GM21526 (cell line): ENCODE data around the gene ZBTB20.
A peak's percentile ranks its signal among the peaks of the same experiment; 100 is the strongest.
"Not testable (repeated sequence)": the region's sequence is repeated elsewhere in the genome, so short reads cannot be mapped to it uniquely, and the experiment has no call there.

Experiments used
- ATAC-seq: cut with Tn5 transposase; IDR thresholded peaks from one replicate; pipeline ENCODE4 v1.9.1; 2021; ENCODE audit warnings: moderate library complexity; ENCODE audit not compliant: unreplicated experiment, low FRiP score

Gene ZBTB20

GRCh38 chr3:114848643-114849350 is 298.3 kb downstream of the ZBTB20 start:
- ATAC-seq: no peak

DNA sequence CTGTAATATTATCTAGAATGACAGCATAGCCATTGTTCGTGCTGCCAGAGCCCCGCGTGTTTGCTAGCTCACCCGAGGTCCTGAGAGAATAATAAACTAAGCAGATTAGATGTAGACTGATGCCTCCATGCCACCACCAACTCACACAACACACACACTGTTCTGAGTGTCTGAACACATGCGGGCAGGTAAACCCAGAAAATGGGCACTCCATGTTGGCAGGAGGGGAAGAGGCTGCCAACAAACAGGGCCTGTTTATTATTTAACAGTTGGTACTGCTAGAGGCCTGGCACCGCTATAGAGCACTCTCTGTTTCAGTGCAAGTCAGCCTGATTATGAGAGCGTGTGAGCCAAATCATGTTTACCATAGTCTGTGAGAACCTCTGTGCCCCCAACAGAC is 299.0 kb downstream of the ZBTB20 start:
- ATAC-seq: no peak

DNA sequence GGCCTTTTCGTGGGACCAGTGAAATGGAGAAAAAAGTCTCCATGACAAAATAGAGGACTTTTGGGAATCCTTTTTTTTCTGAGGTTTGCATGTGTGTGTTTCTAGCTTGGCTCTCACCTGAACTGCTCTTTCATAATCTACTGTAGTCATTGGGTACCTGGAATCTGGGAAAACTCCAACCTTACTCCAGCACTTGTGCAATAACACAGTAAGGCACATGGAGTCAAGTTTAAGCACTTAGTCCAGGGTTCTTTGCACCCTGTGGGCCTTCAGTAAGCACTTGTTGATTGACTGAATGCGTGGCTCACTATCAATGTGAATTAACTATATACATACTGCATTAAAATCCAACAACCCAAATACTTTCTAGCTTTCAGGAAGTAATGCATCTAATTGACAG is 299.5 kb downstream of the ZBTB20 start:
- ATAC-seq: no peak

- ATAC-seq: no peak
Measured at GRCh38 chr3:114846779-114847178, 300.3 kb downstream of the ZBTB20 start.

- ATAC-seq: no peak
Measured at GRCh38 chr3:114846252-114846651, 300.8 kb downstream of the ZBTB20 start.

DNA sequence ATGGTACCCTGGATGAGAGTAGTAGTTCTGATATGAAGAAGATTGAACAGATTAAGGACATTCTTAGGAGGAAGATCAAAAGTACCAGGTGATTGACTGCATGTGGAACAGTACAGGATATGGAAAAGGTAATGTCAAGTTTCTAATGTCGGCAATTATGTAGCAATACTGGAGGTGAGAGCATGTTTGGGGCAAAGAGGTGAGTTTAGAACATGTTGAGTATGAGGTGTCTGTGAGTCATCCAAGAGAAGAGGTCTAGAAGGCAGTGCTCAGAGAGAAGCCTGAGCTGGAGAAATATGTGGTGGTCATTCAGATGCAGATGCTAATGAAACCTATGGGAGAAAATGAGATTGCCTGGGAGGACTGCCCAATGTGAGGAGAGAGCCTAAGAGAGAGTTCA is 305.6 kb downstream of the ZBTB20 start:
- no peak for ATAC-seq

GRCh38 chr3:114839476-114839875 is 307.6 kb downstream of the ZBTB20 start:
- no peak for ATAC-seq

GRCh38 chr3:114838025-114838424 is 309.1 kb downstream of the ZBTB20 start:
- ATAC-seq: no peak

DNA sequence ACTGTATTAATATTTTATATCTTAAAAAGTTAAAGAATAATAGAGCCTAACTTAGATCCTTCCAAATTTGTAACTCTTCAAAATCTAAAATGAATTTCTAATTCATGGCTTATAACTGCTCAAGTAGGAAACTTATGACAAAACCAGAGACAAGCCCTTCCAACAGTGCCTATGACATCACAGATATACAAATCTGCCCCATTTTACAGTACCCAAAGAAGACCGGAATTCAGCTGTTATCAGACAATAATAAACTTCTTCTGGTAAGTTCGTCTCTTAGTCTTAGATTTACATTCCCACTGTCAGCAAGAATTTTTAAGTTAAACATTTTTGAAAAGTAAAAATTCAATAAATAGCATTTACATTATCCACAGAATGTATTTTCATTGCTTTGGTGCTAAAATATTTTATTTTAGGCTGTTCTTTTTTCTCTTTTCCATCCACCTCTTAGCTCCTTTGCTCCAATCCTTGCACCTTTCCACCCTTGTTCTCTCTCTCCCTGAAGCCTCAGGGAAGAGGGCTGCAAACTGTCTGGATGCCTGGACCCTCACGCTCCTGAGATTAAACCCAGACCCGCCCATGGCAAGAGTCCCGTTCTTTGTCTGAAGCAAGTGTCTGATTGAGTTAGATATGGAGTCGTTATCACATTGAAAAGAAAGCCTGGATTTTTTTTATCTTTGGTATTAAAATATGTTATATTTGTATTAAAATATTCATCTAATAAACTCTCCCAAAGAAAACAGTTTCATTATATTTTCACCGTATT is 312.7 kb downstream of the ZBTB20 start:
- ATAC-seq: no peak

- ATAC-seq: no peak
Measured at GRCh38 chr3:114831861-114832260, 315.2 kb downstream of the ZBTB20 start.

GRCh38 chr3:114830652-114831051 is 316.4 kb downstream of the ZBTB20 start:
- ATAC-seq: no peak

DNA sequence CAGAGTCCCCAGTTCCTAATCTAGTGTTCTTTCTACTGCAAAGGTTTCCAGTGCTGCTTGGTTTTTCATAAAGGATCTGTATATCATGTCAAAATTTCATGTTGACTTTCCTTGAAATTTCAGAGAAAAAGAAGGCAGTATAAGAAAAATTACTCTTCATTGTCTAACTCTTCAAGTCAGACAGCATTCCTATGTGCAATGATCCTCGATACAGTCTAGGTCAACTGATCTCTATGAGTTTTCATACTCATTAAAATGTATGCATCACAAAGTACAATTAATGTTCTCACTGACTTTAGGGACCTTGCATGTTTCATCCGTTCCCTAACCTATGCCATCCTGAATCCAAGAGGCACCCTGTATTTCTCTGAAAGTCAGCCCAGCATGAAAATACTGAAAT is 317.3 kb downstream of the ZBTB20 start:
- no peak for ATAC-seq

GRCh38 chr3:114827495-114827894 is 319.6 kb downstream of the ZBTB20 start:
- ATAC-seq: peak; percentile 78

DNA sequence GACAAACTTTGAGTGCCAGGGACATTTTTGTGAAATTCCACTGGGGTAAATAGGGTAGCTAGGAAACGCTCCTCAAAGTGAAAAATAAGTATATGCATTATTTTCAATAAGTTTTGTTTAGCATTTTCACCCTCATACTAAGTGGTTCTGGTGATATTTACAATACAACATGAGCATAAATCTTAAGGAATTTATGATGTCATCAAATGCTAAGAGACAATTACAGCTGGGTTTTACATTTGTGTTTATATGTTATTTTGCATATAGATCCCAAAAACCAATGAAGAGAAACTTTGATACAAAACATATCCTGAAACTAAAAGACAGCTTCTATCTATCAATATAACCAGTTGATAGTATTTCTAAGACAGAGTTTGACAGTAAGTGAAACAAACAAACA is 323.1 kb downstream of the ZBTB20 start:
- no peak for ATAC-seq

DNA sequence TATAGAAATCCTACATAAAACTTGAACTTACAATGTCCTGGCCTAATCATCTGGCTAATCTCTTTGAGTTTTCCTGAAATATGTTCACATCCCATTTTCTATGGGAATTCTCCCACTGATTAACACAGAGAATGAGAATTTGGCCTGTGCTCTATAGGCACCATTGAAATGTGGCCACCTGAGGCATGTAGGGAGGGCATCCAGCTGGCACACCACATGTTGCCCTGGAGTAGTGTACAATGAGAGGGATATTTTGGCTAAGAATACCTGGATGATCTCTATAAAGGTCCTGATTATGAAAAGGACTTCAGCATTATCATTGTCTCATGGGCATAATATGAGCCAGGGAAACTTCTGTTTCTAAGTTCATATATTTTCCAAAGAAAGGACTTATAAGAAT is 324.0 kb downstream of the ZBTB20 start:
- no peak for ATAC-seq

GRCh38 chr3:114816052-114816451 is 331.0 kb downstream of the ZBTB20 start:
- no peak for ATAC-seq

DNA sequence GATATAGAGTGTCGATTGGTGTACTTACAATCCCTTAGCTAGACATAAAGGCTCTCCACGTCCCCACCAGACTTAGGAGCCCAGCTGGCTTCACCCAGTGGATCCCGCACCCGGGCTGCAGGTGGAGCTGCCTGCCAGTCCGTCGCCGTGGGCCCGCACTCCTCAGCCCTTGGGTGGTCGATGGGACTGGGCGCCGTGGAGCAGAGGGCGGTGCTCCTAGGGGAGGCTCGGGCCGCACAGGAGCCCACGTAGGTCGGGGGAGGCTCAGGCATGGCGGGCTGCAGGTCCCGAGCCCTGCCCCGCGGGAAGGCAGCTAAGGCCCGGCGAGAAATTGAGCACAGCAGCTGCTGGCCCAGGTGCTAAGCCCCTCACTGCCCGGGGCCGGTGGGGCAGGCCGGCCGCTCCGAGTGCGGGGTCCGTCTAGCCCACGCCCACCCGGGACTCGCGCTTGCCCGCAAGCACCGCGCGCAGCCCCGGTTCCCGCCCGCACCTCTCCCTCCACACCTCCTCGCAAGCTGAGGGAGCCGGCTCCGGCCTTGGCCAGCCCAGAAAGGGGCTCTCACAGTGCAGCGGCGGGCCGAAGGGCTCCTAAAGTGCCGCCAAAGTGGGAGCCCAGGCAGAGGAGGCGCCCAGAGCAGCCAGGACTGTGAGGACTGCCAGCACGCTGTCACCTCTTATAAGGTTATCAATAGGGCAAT is 334.4 kb downstream of the ZBTB20 start:
- ATAC-seq: not testable (repeated sequence)

- ATAC-seq: peak; percentile 100
Measured at GRCh38 chr3:114809668-114810413, 337.2 kb downstream of the ZBTB20 start.

GRCh38 chr3:114804099-114804498 is 343.0 kb downstream of the ZBTB20 start:
- ATAC-seq: no peak

- ATAC-seq: no peak
Measured at GRCh38 chr3:114803042-114803695, 343.9 kb downstream of the ZBTB20 start.
